Testis (tissue), 3 donors: ENCODE measurements around the gene PRKG1. TPM values are rescaled to one million over a fixed set of nuclear protein-coding genes. Genes with fewer than 3 reads are reported as not detected.

Experiments used
- DNase-seq: peaks from one replicate; pipeline ENCODE4 v3.0.0-alpha.2; 2019
- H3K27ac ChIP-seq, 2 donors: fragments of 200-600 bp; sonication (generic); one replicate each; pipeline ENCODE4 v1.5.1; 2019
- H3K27me3 ChIP-seq: fragments of 200-600 bp; sonication (generic); one replicate; pipeline ENCODE4 v1.5.1; 2019
- H3K36me3 ChIP-seq: fragments of 200-600 bp; sonication (generic); one replicate; pipeline ENCODE4 v1.5.1; 2017; ENCODE audit warnings: low read depth; ENCODE audit errors: missing control alignments
- H3K4me1 ChIP-seq: fragments of 200-600 bp; sonication (generic); one replicate; pipeline ENCODE4 v1.5.1; 2019
- H3K4me3 ChIP-seq, 2 donors: fragments of 200-600 bp; sonication (generic); one replicate each; pipeline ENCODE4 v1.5.1; 2017 to 2019
- H3K9me3 ChIP-seq: fragments of 200-600 bp; sonication (generic); one replicate; pipeline ENCODE4 v1.5.1; 2017
- POLR2A ChIP-seq: fragments of 450-650 bp; IDR thresholded peaks from one replicate; pipeline ENCODE4 v1.6.1; 2017; ENCODE audit warnings: antibody characterized with exemption, mild to moderate bottlenecking, moderate library complexity
- WGBS, 2 donors: methylation state at CpG; one replicate each; pipeline ENCODE4 v1.1.5; 2018; 5-methylcytosine and 5-hydroxymethylcytosine counted together
- intact Hi-C: fragments of 100-400 bp; cut with DNase I; formaldehyde crosslinking; loops from one replicate; pipeline ENCODE4 v1.15.1; 2023; ENCODE audit warnings: low total_unique reads
- polyA plus RNA-seq: library from polyadenylated mRNA; stranded (reverse); fragments of 350-450 nt; fragmentation: Illumina TruSeq; extraction: RNeasy Lipid Tissue Mini Kit (QIAGEN cat#74804); gene quantifications from one replicate; pipeline ENCODE4 v1.2.3, GENCODE V29; 2014; ENCODE audit warnings: low read depth, low replicate concordance; ENCODE audit not compliant: insufficient read depth
- total RNA-seq, 2 donors: library from RNA; depleted of rRNA; stranded (reverse); fragments of >200 nt; gene quantifications; one replicate each; pipeline ENCODE4 v1.2.3, GENCODE V29; 2016
- TF ChIP-seq, protein P1 (sequence below), 3 experiments: fragments of 450-650 bp in 2 of 3; fragments of 200-600 bp in 1 of 3; sonication (generic) in 1 of 3; IDR thresholded peaks; one replicate each; pipeline ENCODE4 v1.5.1; 2016 to 2019; ENCODE audit warnings: antibody characterized with exemption in 3 of 3, mild to moderate bottlenecking in 2 of 3, moderate library complexity in 1 of 3

The PRKG1 gene
- total and polyA plus RNA-seq, 3 donors from 2014 or later = 6.3 to 15.3 (median 12.5) TPM

DNA sequence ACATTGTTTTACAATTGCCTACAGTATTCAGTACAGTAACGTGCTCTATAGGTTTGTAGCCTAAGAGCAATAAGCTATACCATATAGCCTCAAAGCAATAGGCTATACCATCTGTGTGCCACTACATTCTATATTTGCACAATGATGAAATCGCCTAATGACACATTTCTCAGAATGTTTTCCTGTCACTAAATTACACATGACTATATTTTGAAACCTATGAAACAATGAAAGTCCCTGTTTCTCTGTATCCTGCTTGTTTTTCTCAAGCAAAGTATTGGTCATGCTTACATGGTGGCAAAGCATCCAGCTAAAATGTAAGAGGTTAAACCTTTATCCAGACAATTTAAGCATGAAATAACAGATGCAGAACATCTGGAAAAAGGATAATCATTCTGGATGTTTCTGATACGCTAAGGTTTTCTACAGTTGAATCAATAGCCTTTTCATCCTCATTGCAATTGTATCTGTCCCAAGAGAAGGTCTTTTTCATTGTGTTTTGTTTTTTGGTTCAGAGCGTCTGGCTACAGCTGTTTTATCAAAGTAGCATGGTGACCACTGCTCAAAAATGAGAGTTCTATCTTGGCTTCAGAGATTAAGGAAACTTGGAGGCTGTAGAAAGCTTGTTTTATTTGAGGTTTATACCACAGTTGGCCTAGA lies 543.4 kb downstream of the PRKG1 start:
- 84 to 89% methylated on average over 4 of the region's 4 CpGs for WGBS, 2 donors
- H3K27ac ChIP-seq = no peak overlapping the region
- intact Hi-C loops = no loop called here
- H3K36me3 ChIP-seq = no peaks in the 10 kb centered on the region
- H3K9me3 ChIP-seq = no peaks in the 10 kb centered on the region
- no peaks in the 10 kb centered on the region for H3K4me1 ChIP-seq
- H3K4me3 ChIP-seq = no peak overlapping the region
- TF ChIP-seq, protein P1, sequence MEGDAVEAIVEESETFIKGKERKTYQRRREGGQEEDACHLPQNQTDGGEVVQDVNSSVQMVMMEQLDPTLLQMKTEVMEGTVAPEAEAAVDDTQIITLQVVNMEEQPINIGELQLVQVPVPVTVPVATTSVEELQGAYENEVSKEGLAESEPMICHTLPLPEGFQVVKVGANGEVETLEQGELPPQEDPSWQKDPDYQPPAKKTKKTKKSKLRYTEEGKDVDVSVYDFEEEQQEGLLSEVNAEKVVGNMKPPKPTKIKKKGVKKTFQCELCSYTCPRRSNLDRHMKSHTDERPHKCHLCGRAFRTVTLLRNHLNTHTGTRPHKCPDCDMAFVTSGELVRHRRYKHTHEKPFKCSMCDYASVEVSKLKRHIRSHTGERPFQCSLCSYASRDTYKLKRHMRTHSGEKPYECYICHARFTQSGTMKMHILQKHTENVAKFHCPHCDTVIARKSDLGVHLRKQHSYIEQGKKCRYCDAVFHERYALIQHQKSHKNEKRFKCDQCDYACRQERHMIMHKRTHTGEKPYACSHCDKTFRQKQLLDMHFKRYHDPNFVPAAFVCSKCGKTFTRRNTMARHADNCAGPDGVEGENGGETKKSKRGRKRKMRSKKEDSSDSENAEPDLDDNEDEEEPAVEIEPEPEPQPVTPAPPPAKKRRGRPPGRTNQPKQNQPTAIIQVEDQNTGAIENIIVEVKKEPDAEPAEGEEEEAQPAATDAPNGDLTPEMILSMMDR (IDR thresholded peaks at IDR 0.05) = no peak
- no peak for TF ChIP-seq POLR2A
- no peak for DNase-seq
- H3K27me3 ChIP-seq = no peaks in the 10 kb centered on the region

DNA sequence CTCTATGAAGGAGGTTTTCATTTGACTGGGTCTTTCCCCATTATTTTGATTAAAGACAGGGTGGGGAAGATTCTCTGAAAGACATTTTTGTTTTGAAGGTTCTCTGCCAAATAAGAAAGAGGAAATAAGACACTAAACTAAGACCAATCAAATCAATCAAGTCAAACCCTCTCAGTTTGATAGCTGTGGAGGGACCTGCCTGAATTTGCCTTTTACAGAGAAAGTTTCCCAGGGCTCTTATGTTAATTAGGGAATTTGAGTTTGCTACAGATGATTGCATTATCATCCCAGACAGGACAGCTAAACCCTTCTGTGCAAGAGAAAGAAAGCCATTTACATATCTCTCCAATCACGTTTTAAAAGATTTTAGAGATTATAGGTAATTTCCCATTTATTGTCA lies 545.1 kb downstream of the PRKG1 start:
- no peak for DNase-seq
- Histone ChIP-seq H3K27me3 (no peaks in the 10 kb centered on the region), H3K9me3 (no peaks in the 10 kb centered on the region), H3K4me1 (no peaks in the 10 kb centered on the region), H3K36me3 (no peaks in the 10 kb centered on the region), H3K4me3 (no peak overlapping the region), H3K27ac (no peak overlapping the region)
- intact Hi-C loops = no loop called here
- no peak for TF ChIP-seq POLR2A
- TF ChIP-seq, protein P1 (IDR thresholded peaks at IDR 0.05) = no peak
- 68 to 89% methylated on average over 1 of the region's 1 CpG for WGBS, 2 donors

DNA sequence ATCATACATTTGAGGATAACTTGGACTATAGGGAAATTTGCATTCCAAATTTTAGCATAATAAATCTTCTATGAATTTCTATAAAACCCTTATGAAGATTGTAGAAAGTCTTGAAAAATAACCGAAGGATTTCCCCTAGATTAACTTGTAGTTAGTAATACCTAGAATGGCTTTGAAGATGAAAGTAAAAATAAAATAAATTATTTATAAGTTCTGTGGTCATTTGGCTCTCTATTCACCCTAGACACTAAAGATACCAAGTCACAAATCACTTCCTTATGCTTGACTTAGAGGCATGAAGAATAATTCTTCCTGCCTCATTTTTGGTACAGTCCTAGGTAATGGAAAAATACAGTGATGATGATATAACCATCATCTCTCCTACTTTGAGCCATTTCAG lies 545.8 kb downstream of the PRKG1 start:
- Histone ChIP-seq H3K9me3 (no peaks in the 10 kb centered on the region), H3K4me3 (no peak overlapping the region), H3K4me1 (no peaks in the 10 kb centered on the region), H3K27ac (no peak overlapping the region), H3K27me3 (no peaks in the 10 kb centered on the region), H3K36me3 (no peaks in the 10 kb centered on the region)
- intact Hi-C loops = no loop called here
- TF ChIP-seq, protein P1 (IDR thresholded peaks at IDR 0.05) = no peak
- no peak for TF ChIP-seq POLR2A
- no peak for DNase-seq
- 94 to 98% methylated on average over 1 of the region's 1 CpG for WGBS, 2 donors

DNA sequence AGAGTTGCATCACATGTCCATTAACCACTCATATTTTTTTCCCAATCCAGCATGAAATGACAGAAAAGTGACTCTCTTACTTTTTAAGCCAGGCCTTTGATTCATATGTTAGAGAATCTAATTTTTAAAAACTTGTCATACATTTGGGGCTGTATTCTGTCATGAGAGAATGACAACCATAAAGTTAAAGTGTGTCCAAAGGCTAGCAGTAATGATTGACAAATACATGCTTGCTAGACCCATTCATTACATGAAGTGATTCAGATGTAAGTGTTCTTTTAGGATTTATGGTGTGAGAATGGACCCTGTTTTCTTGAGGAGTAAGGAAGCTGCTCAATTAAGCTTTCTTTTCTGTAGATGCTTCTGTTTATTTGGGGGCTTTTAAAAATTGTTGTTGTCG lies 549.7 kb downstream of the PRKG1 start:
- no peak for TF ChIP-seq POLR2A
- TF ChIP-seq, protein P1 (IDR thresholded peaks at IDR 0.05) = no peak
- intact Hi-C loops = no loop called here
- H3K4me1 ChIP-seq = no peaks in the 10 kb centered on the region
- H3K4me3 ChIP-seq = no peak overlapping the region
- H3K9me3 ChIP-seq = no peaks in the 10 kb centered on the region
- no peaks in the 10 kb centered on the region for H3K36me3 ChIP-seq
- DNase-seq = no peak
- 83 to 100% methylated on average over 1 of the region's 1 CpG for WGBS, 2 donors
- no peaks in the 10 kb centered on the region for H3K27me3 ChIP-seq
- H3K27ac ChIP-seq = no peak overlapping the region
